ACC112 (cell line): ENCODE measurements around the gene TUB.

ENCODE experiments used
- H2AFZ ChIP-seq: fragments of 200-600 bp; sonication (generic); one replicate; pipeline ENCODE4 v1.6.0; 2017; ENCODE audit warnings: antibody characterized with exemption, low read length; ENCODE audit not compliant: unreplicated experiment
- H3K27ac ChIP-seq: fragments of 200-600 bp; sonication (generic); 2 replicates; pipeline ENCODE4 v1.5.1; 2014; ENCODE audit warnings: low read depth, mild to moderate bottlenecking, antibody characterized with exemption, low read length, moderate library complexity
- H3K27me3 ChIP-seq: fragments of 200-600 bp; sonication (generic); 2 replicates; pipeline ENCODE4 v1.6.1; 2014; ENCODE audit warnings: mild to moderate bottlenecking, antibody characterized with exemption, low read length, moderate library complexity, mixed read lengths; ENCODE audit not compliant: insufficient read depth
- H3K36me3 ChIP-seq: fragments of 200-600 bp; sonication (generic); 2 replicates; pipeline ENCODE4 v1.6.1; 2016; ENCODE audit warnings: mild to moderate bottlenecking, antibody characterized with exemption, low read length, moderate library complexity, mixed read lengths; ENCODE audit not compliant: insufficient read depth
- H3K4me1 ChIP-seq: fragments of 200-600 bp; sonication (generic); one replicate; pipeline ENCODE4 v1.6.1; 2016; ENCODE audit warnings: low read length, mixed read lengths; ENCODE audit not compliant: insufficient read depth, unreplicated experiment, control insufficient read depth
- H3K4me3 ChIP-seq: fragments of 200-600 bp; sonication (generic); 2 replicates; pipeline ENCODE4 v1.5.1; 2014; ENCODE audit warnings: mild to moderate bottlenecking, low read depth, low read length
- H3K79me2 ChIP-seq: fragments of 200-600 bp; sonication (generic); one replicate; pipeline ENCODE4 v1.6.0; 2016; ENCODE audit warnings: low read length; ENCODE audit not compliant: control insufficient read depth, unreplicated experiment, insufficient read depth

The TUB gene

DNA sequence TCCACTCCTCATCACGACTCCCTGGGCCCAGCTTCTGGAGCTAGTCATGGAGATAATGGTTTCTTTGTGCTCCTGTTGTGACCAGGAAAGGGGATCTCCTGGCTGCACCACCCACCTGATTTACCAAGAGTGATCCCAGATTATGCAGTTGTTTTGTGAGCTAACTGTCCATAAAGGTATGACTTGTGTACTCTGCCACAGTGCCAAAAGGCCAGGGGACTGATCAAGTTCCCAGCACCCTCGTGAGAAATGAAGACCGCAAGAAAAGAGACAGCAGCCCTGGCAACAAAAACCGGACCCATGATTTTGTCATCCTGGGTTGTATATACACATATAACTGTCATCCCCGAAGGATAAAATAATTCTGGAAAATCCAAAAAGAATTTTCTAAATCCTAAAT lies 26.6 kb downstream of the TUB start:
- H3K79me2 ChIP-seq = no peaks in the 10 kb centered on the region

DNA sequence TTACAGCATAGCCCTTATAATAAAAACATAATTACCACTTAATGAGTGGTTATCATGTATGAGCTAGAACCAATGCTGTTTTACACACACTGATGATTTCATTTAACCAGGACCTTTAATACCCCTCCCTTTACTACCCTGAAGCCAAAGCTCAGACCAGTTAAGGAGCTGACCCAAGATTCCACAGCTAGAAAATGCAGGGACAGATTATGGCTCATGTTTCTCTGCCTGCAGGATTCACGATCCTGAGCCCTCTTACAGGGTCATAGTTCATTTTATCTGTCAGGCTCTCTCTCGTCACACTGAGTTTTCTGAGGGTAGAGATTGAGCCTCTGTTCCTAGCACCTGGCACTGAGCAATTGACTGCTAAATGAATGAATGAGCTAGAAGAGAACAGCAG lies 27.4 kb downstream of the TUB start:
- no peaks in the 10 kb centered on the region for H3K36me3 ChIP-seq
- no peak overlapping the region for H3K4me3 ChIP-seq
- H2AFZ ChIP-seq = no peak overlapping the region
- H3K79me2 ChIP-seq = no peaks in the 10 kb centered on the region
- H3K4me1 ChIP-seq = no peaks in the 10 kb centered on the region
- H3K27me3 ChIP-seq = peaks cover 3% of the 10 kb centered on the region; the same call in 1 of the 2 replicates
- no peak overlapping the region for H3K27ac ChIP-seq

More for the DNA sequence above, 26.6 kb downstream of the TUB start:
- H3K4me1 ChIP-seq = no peaks in the 10 kb centered on the region
- H2AFZ ChIP-seq = no peak overlapping the region
- no peak overlapping the region for H3K27ac ChIP-seq
- peaks cover 3% of the 10 kb centered on the region; the same call in 1 of the 2 replicates for H3K27me3 ChIP-seq
- H3K4me3 ChIP-seq = no peak overlapping the region
- no peaks in the 10 kb centered on the region for H3K36me3 ChIP-seq

DNA sequence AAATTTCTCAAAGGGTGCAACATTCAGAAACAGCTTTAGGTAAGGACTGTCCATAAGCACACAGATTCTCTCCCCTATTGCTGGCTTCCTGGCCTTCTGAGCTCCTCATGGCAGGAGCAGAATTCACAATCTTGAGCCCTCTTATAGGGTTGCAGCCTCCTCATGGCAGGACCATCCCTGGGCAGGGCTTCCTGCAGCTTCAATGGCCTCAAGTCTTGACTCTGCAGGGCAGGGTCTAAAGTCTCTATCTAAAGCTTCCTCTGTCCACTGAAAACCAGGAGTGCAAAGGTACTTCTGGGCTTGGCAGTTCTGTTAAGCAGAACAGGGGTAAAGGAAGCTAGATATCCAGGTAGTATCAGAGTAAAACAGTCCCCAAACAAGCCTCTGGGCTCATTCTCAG lies 28.7 kb downstream of the TUB start:
- Histone ChIP-seq H3K27ac (no peak overlapping the region), H3K79me2 (no peaks in the 10 kb centered on the region), H3K4me3 (no peak overlapping the region), H3K4me1 (no peaks in the 10 kb centered on the region), H3K27me3 (peaks cover 3% of the 10 kb centered on the region; the same call in 1 of the 2 replicates), H2AFZ (no peak overlapping the region), H3K36me3 (no peaks in the 10 kb centered on the region)

DNA sequence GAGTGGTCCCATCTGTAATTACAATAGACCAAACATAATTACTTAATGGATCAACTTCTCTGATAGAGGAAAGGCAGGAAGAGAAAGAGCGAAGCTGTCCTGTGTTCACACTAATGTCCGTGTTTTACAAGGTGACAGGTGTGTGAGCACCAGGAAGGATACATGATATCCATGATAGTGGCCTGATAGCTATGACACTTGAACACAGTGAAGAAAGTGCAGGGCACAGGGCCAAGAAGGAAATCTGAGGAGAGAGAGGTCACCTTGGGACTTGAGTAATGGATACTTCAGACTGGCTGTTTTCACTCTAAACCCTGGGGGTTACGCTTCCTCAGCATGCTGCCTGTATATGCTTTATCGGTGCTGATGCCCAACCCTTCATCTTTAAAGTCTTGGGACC lies 29.4 kb downstream of the TUB start:
- Histone ChIP-seq H3K27ac (no peak overlapping the region), H3K4me3 (no peak overlapping the region), H3K79me2 (no peaks in the 10 kb centered on the region), H3K36me3 (no peaks in the 10 kb centered on the region), H3K27me3 (peaks cover 3% of the 10 kb centered on the region; the same call in 1 of the 2 replicates), H2AFZ (no peak overlapping the region), H3K4me1 (no peaks in the 10 kb centered on the region)

DNA sequence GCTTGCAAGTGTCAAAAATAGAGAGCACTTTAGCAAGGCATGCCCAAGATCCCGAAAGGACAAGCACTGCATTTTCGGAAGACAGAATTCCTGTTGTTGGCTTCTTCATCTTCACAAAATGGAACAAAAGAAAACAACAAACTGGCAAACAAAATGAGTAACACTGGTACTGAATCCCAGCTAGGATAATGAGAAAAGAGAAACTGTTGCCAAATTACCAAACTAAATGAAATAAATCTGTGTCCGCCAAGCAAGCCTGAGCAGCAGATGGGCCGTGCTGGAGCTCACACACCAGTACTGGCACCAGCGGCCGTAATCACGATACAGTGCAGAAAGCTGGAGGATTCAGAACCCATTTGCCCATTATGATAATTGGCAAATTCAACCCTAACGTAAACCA lies 30.6 kb downstream of the TUB start:
- Histone ChIP-seq H3K27me3 (peaks cover 9% of the 10 kb centered on the region; the same call in 1 of the 2 replicates), H3K4me1 (no peaks in the 10 kb centered on the region), H2AFZ (no peak overlapping the region), H3K4me3 (no peak overlapping the region), H3K79me2 (no peaks in the 10 kb centered on the region), H3K27ac (no peak overlapping the region), H3K36me3 (no peaks in the 10 kb centered on the region)

DNA sequence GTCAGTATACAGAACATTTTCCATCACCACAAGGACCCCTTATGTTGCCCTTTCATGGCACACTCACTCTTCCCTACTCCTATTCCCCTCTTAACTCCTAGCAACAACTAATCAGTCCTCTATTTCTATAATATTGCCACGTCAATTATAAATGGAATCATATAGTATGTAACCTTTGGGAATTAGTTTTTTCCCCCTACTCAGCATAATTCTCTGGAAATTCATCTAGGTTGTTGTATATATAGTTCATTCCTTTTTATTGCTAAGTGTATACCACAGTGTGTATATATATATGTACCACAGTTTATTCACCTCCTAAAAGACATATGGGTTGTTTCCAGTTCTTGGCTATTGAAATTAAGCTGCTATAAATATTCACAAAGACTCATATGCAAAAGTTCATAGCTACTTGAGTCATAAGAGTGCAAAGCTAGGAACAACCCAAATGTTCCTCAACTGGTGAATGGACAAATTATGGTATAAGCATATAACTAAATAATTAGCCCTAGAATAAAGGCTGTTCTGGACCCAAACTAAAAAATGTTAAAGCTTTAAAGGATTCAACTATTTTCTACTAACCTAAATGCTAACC lies 41.3 kb downstream of the TUB start:
- H3K36me3 ChIP-seq = no peaks in the 10 kb centered on the region
- no peaks in the 10 kb centered on the region for H3K4me1 ChIP-seq
- no peak overlapping the region for H3K4me3 ChIP-seq
- H2AFZ ChIP-seq = no peak overlapping the region
- peaks cover 29% of the 10 kb centered on the region for H3K27me3 ChIP-seq
- H3K27ac ChIP-seq = no peak overlapping the region
- H3K79me2 ChIP-seq = no peaks in the 10 kb centered on the region

DNA sequence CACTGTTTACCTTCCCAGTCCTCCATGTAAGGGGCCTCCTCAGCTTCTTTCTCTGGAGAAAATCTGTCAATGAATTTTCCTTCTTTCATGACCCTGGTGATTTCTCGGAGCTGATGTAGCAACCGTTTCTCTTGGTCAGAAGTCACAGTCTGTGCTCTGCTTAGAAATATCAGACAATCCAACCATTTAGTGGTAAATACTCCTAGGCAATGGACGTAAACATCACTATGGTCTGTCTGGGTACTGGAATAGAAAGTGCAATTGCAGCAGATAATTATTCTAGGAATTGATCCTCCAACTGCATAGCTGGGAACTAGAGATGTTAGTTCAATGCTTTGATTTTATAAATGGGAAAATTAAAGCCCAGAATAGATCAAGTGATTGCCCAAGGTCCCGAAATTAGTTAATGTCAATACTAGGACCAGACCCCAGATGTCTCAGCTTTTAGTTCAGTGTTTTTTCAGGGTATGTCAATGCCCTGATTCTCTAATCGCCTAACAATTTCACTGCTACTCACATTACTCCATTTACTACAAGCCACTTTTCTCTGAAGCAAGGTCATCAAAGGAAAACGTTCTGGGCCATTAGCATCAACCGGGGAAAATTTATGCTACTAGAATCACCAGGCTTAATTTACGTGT lies 45.8 kb downstream of the TUB start:
- Histone ChIP-seq H3K79me2 (no peaks in the 10 kb centered on the region), H3K4me1 (no peaks in the 10 kb centered on the region), H3K27me3 (peaks cover 62% of the 10 kb centered on the region), H3K36me3 (no peaks in the 10 kb centered on the region), H3K4me3 (no peak overlapping the region), H2AFZ (no peak overlapping the region), H3K27ac (no peak overlapping the region)

DNA sequence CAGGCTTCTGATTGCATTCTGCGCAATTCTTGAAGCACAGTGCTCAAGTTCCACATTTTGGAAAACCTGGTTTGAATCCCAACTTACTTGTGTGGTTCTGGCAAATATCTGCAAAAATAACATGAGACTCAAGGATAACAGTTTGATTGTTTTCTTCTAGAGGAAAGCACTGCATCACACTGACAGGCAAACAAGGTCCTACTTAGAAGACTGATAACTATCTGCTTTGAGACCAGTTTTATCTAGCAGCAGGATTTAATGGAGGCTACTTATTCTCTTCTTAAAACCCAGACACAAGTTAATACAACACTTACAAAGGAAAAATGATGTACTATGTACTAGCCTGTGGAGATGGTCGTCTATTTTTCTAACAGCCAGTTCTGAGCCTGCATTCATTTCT lies 46.4 kb downstream of the TUB start:
- no peak overlapping the region for H2AFZ ChIP-seq
- H3K4me3 ChIP-seq = no peak overlapping the region
- no peaks in the 10 kb centered on the region for H3K4me1 ChIP-seq
- H3K27ac ChIP-seq = no peak overlapping the region
- no peaks in the 10 kb centered on the region for H3K79me2 ChIP-seq
- peaks cover 66% of the 10 kb centered on the region for H3K27me3 ChIP-seq
- H3K36me3 ChIP-seq = no peaks in the 10 kb centered on the region

DNA sequence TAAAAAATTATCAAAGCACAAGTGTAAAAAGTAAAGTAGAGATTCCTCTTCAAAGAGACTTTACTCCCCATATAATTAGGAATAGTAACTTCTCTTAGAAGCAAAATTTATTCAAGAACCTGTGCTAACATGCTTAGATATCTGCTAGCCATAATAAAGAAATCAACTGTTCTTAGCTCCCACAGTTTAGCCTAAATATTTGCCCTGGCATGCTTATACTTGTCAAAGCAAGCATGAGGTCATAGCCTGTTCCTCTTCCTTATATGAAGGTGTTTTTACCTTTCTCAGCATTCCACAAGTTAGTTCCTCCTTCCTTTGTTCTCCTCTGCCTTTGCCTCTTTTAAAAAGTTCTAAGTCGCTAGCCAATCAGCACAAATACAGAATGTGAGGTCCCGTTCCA lies 57.5 kb downstream of the TUB start:
- Histone ChIP-seq H3K27me3 (peaks cover 38% of the 10 kb centered on the region), H3K27ac (no peak overlapping the region), H2AFZ (no peak overlapping the region), H3K4me1 (no peaks in the 10 kb centered on the region), H3K4me3 (no peak overlapping the region), H3K79me2 (no peaks in the 10 kb centered on the region), H3K36me3 (no peaks in the 10 kb centered on the region)

DNA sequence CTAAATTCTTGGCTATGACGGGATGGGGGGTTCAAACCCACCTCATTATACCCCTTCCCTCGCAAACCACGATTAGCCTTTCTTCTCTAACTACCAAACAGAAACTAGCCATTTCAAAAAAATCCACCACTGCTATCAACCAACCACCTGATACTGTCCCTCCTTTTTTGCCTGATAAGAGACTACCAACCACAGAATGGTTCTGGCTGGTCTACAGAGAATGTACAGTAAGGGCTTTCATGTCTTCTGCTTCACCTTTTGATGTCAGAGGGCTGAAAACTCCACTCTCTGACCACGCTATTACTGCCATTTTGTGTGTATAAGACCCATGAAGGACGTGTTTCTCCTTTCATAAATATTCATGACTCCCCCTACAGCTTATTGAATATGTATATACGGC lies 68.7 kb downstream of the TUB start:
- no peaks in the 10 kb centered on the region for H3K36me3 ChIP-seq
- H3K27me3 ChIP-seq = peaks cover 64% of the 10 kb centered on the region
- H3K79me2 ChIP-seq = no peaks in the 10 kb centered on the region
- H2AFZ ChIP-seq = no peak overlapping the region
- no peak overlapping the region for H3K4me3 ChIP-seq
- H3K4me1 ChIP-seq = no peaks in the 10 kb centered on the region
- no peak overlapping the region for H3K27ac ChIP-seq
